Right lobe of liver (tissue), 6 donors: Measurements from ENCODE around the gene GSDMA. TPM values are rescaled to one million over a fixed set of nuclear protein-coding genes. Genes with fewer than 3 reads are reported as not detected.

Source experiments
- ATAC-seq, 4 donors: fragments of 200-7000 bp; cut with Tn5 transposase; one replicate each; pipeline ENCODE4 v1.9.1; 2020; ENCODE audit warnings: mild to moderate bottlenecking in 4 of 4, moderate library complexity in 4 of 4
- DNase-seq, 3 donors: peaks; one replicate each; pipeline ENCODE4 v3.0.0-alpha.2; 2020
- H3K27ac ChIP-seq, 3 donors: fragments of 200-600 bp; one replicate each; pipeline ENCODE4 v1.8.0; 2022
- H3K27me3 ChIP-seq, 2 donors: fragments of 200-600 bp; one replicate each; pipeline ENCODE4 v1.8.0; 2022
- H3K36me3 ChIP-seq, 4 donors: fragments of 200-600 bp; sonication (generic) in 1 of 4; one replicate each; pipeline versions ENCODE4 v1.5.1 to v1.8.0; 2017 to 2022; ENCODE audit warnings: control low read depth in 1 of 4
- H3K4me1 ChIP-seq, 4 donors: fragments of 200-600 bp; sonication (generic) in 1 of 4; one replicate each; pipeline versions ENCODE4 v1.5.1 to v1.8.0; 2017 to 2022; ENCODE audit warnings: control low read depth in 1 of 4
- H3K4me3 ChIP-seq, 3 donors: fragments of 200-600 bp; one replicate each; pipeline ENCODE4 v1.8.0; 2022
- H3K9me3 ChIP-seq, 4 donors: fragments of 200-600 bp; sonication (generic) in 1 of 4; one replicate each; pipeline versions ENCODE4 v1.5.1 to v1.8.0; 2017 to 2022; ENCODE audit warnings: control low read depth in 1 of 4
- POLR2A ChIP-seq: fragments of 450-650 bp; IDR thresholded peaks from one replicate; pipeline ENCODE4 v1.6.1; 2017; ENCODE audit warnings: antibody characterized with exemption, mild to moderate bottlenecking
- WGBS: methylation state at CpG from one replicate; pipeline ENCODE4 v1.1.6; 2018; ENCODE audit warnings: low coverage, low lambda C conversion rate; ENCODE audit not compliant: insufficient coverage; ENCODE audit errors: missing lambda C conversion rate; 5-methylcytosine and 5-hydroxymethylcytosine counted together
- intact Hi-C, 2 donors: fragments of 100-400 bp; cut with DNase I; formaldehyde crosslinking; loops; one replicate each; pipeline versions ENCODE4 v1.11.2 to v1.14.1; 2022
- long read RNA-seq: library from polyadenylated mRNA; unstranded; transcript quantifications from one replicate; pipeline ENCODE4 v2.0.0, GENCODE V29; 2019
- total RNA-seq, 6 experiments: library from RNA; depleted of rRNA in 2 of 6; stranded (reverse); fragments of >200 nt in 2 of 6; fragmentation: NEBNext Ultra II Directional in 3 of 6; extraction: Animal tissue kit (Norgen Biotek cat#: 25700) in 3 of 6; gene quantifications; one replicate each; pipeline versions ENCODE4 v1.1.0 to v1.2.4, GENCODE V29; 2016 to 2023
- TF ChIP-seq, protein P1 (sequence below), 4 donors: fragments of 200-600 bp in 3 of 4; fragments of 450-650 bp in 1 of 4; IDR thresholded peaks; one replicate each; pipeline versions ENCODE4 v1.5.1 to v1.8.0; 2016 to 2022; ENCODE audit warnings: antibody characterized with exemption in 4 of 4, mild to moderate bottlenecking in 2 of 4
- donor health status: DM: no; HTN: yes; CAD: no.
- donor health status: DM: no; HTN: no; CAD: no.
- donor health status: DM: no; HTN: no; CAD: no.
- donor health status: DM: no; HTN: yes; CAD: no.
- donor health status: DM: no; HTN: yes; CAD: no.

Gene GSDMA, protein sequence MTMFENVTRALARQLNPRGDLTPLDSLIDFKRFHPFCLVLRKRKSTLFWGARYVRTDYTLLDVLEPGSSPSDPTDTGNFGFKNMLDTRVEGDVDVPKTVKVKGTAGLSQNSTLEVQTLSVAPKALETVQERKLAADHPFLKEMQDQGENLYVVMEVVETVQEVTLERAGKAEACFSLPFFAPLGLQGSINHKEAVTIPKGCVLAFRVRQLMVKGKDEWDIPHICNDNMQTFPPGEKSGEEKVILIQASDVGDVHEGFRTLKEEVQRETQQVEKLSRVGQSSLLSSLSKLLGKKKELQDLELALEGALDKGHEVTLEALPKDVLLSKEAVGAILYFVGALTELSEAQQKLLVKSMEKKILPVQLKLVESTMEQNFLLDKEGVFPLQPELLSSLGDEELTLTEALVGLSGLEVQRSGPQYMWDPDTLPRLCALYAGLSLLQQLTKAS
- total RNA-seq = under 1 TPM in 2 of 6 experiments, not detected in 4; 0.42 to 0.99 TPM
- long read RNA-seq = 0 reads

DNA sequence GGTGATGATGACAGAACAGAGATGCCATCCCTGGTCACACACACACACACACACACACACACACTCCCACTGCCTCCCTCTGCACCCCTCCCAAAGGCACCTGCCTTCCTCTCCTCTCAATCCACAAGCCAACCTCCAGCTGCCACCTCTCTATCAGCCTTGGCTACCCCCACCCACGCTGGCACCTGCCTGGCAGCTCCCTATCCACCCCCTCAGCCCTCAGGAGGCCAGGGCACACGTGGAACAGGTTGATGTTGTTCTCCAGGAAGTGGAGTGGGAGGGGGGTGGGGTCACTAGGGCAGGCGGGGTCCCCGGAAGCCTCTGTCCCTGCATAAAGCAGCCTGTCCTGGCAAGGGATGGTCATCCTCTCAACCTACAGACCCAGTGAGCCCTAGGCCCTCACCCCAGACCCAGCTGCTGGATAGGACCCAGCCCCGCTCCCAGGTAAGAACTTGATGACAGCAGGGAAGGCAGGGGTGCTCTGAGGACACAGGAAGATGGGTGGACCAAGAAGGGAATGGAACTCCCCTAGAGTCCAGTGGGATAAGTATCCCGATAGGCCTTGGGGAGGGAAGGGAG is at the start of gene GSDMA:
GSDMA (plus strand) TSS at position 363 of the 579 bp plus-strand sequence. CDS start 2,684 bp downstream, outside the sequence.
- ATAC-seq (no peak), DNase-seq (no peak)

DNA sequence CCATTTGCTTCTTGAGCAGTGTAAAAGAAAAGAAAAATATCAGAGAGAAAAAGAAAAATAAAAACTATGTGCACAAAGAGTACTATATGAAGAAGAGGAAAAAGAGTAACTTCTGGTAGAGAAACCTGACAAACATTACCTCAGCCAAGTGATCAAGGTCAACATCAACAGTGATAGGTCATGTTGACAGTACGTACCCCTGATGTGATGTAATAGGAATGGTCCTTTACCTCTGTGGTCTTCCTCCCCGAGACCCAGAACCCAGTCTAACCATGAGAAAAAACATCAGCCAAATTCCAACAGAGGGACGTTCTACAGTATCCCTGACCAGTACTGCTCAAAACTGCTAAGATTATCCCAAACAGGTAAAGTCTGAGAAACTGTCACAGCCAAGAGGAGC is 48.8 kb upstream of the GSDMA start:
- peaks cover 0 to 42% (median 12%) of the 10 kb centered on the region in 4 donors for H3K4me1 ChIP-seq
- H3K9me3 ChIP-seq = no peaks in the 10 kb centered on the region
- TF ChIP-seq, protein P1, sequence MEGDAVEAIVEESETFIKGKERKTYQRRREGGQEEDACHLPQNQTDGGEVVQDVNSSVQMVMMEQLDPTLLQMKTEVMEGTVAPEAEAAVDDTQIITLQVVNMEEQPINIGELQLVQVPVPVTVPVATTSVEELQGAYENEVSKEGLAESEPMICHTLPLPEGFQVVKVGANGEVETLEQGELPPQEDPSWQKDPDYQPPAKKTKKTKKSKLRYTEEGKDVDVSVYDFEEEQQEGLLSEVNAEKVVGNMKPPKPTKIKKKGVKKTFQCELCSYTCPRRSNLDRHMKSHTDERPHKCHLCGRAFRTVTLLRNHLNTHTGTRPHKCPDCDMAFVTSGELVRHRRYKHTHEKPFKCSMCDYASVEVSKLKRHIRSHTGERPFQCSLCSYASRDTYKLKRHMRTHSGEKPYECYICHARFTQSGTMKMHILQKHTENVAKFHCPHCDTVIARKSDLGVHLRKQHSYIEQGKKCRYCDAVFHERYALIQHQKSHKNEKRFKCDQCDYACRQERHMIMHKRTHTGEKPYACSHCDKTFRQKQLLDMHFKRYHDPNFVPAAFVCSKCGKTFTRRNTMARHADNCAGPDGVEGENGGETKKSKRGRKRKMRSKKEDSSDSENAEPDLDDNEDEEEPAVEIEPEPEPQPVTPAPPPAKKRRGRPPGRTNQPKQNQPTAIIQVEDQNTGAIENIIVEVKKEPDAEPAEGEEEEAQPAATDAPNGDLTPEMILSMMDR (IDR thresholded peaks at IDR 0.05) = no peak
- TF ChIP-seq POLR2A = no peak
- 19% methylated on average over 2 of the region's 3 CpGs for WGBS
- peak overlapping the region; percentile 40 to 74 (median 64) for H3K27ac ChIP-seq
- H3K4me3 ChIP-seq = no peak overlapping the region
- peaks cover 0 to 21% (median 7%) of the 10 kb centered on the region in 4 donors for H3K36me3 ChIP-seq
- no peaks in the 10 kb centered on the region for H3K27me3 ChIP-seq
- DNase-seq (no peak), ATAC-seq (peak; percentile 64 to 69 (median 66))
- intact Hi-C loops = no loop called here

More for the DNA sequence above, at the start of gene GSDMA:
- Histone ChIP-seq H3K27ac (no peak within 1 kb of the TSS), H3K9me3 (no peaks in the 10 kb centered on the region), H3K4me1 (no peaks in the 10 kb centered on the region), H3K27me3 (no peaks in the 10 kb centered on the region), H3K4me3 (no peak within 1 kb of the TSS), H3K36me3 (no peaks in the 10 kb centered on the region)
- intact Hi-C loops = loop anchor here in 1 of 2 donors (10.0 kb wide), 1 partner anchor 88 kb away; no protein-coding TSS in a partner anchor
- WGBS = 23% methylated on average over 3 of the region's 6 CpGs
- TF ChIP-seq, protein P1 (IDR thresholded peaks at IDR 0.05) = no peak
- TF ChIP-seq POLR2A = no peak

DNA sequence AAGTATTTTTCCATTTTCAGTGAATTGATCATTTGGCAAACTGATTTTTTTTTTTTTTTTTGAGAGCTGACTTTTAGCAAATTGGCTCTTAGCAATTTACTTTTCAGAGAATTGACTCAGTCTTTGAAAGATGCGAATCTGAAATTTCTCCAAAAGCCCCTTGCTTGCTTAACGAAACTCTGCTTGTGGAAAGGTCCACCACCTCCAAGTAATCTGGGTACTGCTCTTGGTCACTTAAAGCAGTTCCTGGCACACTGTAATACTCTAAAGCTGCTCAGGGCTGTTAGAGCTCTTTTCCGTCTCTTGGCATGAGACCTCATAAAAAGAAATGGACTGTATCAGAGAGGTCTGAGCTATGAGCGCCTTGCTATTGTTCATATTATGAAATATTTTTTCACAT is 47.2 kb upstream of the GSDMA start:
- H3K4me1 ChIP-seq = peaks cover 0 to 49% (median 12%) of the 10 kb centered on the region in 4 donors
- DNase-seq = no peak
- H3K27me3 ChIP-seq = no peaks in the 10 kb centered on the region
- no peak overlapping the region for H3K4me3 ChIP-seq
- WGBS = 73% methylated on average over 4 of the region's 4 CpGs
- TF ChIP-seq, protein P1 (IDR thresholded peaks at IDR 0.05) = no peak
- no peak for TF ChIP-seq POLR2A
- intact Hi-C loops = no loop called here
- no peak for ATAC-seq
- peaks cover 0 to 8% (median under 1%) of the 10 kb centered on the region in 4 donors for H3K36me3 ChIP-seq
- H3K9me3 ChIP-seq = no peaks in the 10 kb centered on the region
- H3K27ac ChIP-seq = peak overlapping the region in 2 of 3 donors; percentile 4 to 60

DNA sequence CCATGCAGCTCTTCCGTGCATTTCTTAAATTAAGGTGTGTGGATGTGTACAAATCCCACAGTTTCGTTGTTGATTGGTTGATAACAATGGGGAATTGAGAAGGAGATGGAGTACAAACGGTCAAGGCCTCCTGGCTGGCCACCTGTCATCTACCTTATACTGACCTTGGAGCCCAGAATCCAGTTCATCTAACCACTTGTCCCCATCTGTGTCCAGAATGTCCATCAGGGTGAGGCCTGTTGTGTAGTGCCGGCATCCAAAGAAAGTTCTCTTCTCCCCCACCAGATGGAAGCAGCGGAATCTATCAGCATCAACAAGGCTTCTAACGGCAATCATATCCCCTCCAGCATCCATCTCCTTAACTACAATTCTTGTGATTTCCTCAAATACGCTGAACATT is 45.9 kb upstream of the GSDMA start:
- WGBS = 71% methylated on average over 3 of the region's 7 CpGs
- TF ChIP-seq, protein P1 (IDR thresholded peaks at IDR 0.05) = no peak
- TF ChIP-seq POLR2A = no peak
- peaks cover 0 to 10% (median 5%) of the 10 kb centered on the region in 4 donors for H3K36me3 ChIP-seq
- no peaks in the 10 kb centered on the region for H3K9me3 ChIP-seq
- peak overlapping the region in 2 of 3 donors; percentile 20 to 60 for H3K27ac ChIP-seq
- DNase-seq = no peak
- intact Hi-C loops = no loop called here
- H3K4me1 ChIP-seq = peaks cover 0 to 63% (median 19%) of the 10 kb centered on the region in 4 donors
- ATAC-seq = no peak
- no peaks in the 10 kb centered on the region for H3K27me3 ChIP-seq
- no peak overlapping the region for H3K4me3 ChIP-seq
